T-helper 1 cell treated with Interleukin-12 subunit alpha and Interleukin-12 subunit beta and Interleukin-4 antibody, amounts not matched to agents 30 μg/mL and 1 μg/mL, for 36 hours (primary cell): ENCODE measurements around the gene CACNB4.
"Not testable (repeated sequence)": the region's sequence is repeated elsewhere in the genome, so short reads cannot be mapped to it uniquely, and the experiment has no call there.

ENCODE experiments used
- H3K27ac Mint-ChIP-seq: one replicate; pipeline ENCODE4 v1.8.0; 2021; ENCODE audit warnings: mild to moderate bottlenecking, mixed read lengths
- H3K27me3 Mint-ChIP-seq: one replicate; pipeline ENCODE4 v1.8.0; 2021; ENCODE audit warnings: low read depth, mixed read lengths
- H3K36me3 Mint-ChIP-seq: one replicate; pipeline ENCODE4 v1.8.0; 2021; ENCODE audit warnings: low read depth, mixed read lengths
- H3K4me1 Mint-ChIP-seq: one replicate; pipeline ENCODE4 v1.8.0; 2021; ENCODE audit warnings: low read depth, mixed read lengths
- H3K4me3 Mint-ChIP-seq: one replicate; pipeline ENCODE4 v1.8.0; 2021; ENCODE audit warnings: mild to moderate bottlenecking, moderate library complexity, mixed read lengths
- H3K9me3 Mint-ChIP-seq: one replicate; pipeline ENCODE4 v1.8.0; 2021; ENCODE audit warnings: mixed read lengths

The CACNB4 gene

GRCh38 chr2:152098496-152099366, at the start of gene CACNB4:
Gene CACNB4, minus strand, starts transcription at chr2:152099044.
- H3K36me3 Mint-ChIP-seq = no peaks in the 10 kb centered on the region
- peak within 1 kb of the TSS; percentile 84 for H3K4me3 Mint-ChIP-seq
- H3K4me1 Mint-ChIP-seq = peaks cover 16% of the 10 kb centered on the region
- peaks cover 62% of the 10 kb centered on the region for H3K27me3 Mint-ChIP-seq
- no peaks in the 10 kb centered on the region for H3K9me3 Mint-ChIP-seq
- no peak within 1 kb of the TSS for H3K27ac Mint-ChIP-seq

- H3K4me1 Mint-ChIP-seq = peaks cover 12% of the 10 kb centered on the region
- no peaks in the 10 kb centered on the region for H3K27me3 Mint-ChIP-seq
- H3K4me3 Mint-ChIP-seq = no peak overlapping the region
- no peak overlapping the region for H3K27ac Mint-ChIP-seq
- H3K9me3 Mint-ChIP-seq = no peaks in the 10 kb centered on the region
- peaks cover 16% of the 10 kb centered on the region for H3K36me3 Mint-ChIP-seq
These were observed 35.8 kb upstream of the CACNB4 start for GRCh38 chr2:152134488-152135280.

- Mint-ChIP-seq H3K4me3 (no peak overlapping the region), H3K27me3 (no peaks in the 10 kb centered on the region), H3K9me3 (no peaks in the 10 kb centered on the region), H3K36me3 (peaks cover 19% of the 10 kb centered on the region), H3K27ac (no peak overlapping the region), H3K4me1 (peaks cover 13% of the 10 kb centered on the region)
These were observed 33.5 kb upstream of the CACNB4 start for GRCh38 chr2:152132306-152132705.

- no peaks in the 10 kb centered on the region for H3K27me3 Mint-ChIP-seq
- peaks cover 4% of the 10 kb centered on the region for H3K4me1 Mint-ChIP-seq
- no peaks in the 10 kb centered on the region for H3K9me3 Mint-ChIP-seq
- no peak overlapping the region for H3K27ac Mint-ChIP-seq
- H3K36me3 Mint-ChIP-seq = peaks cover 20% of the 10 kb centered on the region
- H3K4me3 Mint-ChIP-seq = no peak overlapping the region
These were observed 28.8 kb upstream of the CACNB4 start for GRCh38 chr2:152127628-152128027.

GRCh38 chr2:152126664-152127063, 27.8 kb upstream of the CACNB4 start:
- Mint-ChIP-seq H3K27me3 (no peaks in the 10 kb centered on the region), H3K27ac (no peak overlapping the region), H3K4me1 (peaks cover 4% of the 10 kb centered on the region), H3K36me3 (peaks cover 18% of the 10 kb centered on the region), H3K9me3 (no peaks in the 10 kb centered on the region), H3K4me3 (no peak overlapping the region)

- Mint-ChIP-seq H3K9me3 (no peaks in the 10 kb centered on the region), H3K4me1 (peaks cover 2% of the 10 kb centered on the region), H3K27ac (no peak overlapping the region)
These were observed 23.3 kb upstream of the CACNB4 start for GRCh38 chr2:152122161-152122560.

GRCh38 chr2:152120430-152120829, 21.6 kb upstream of the CACNB4 start:
- Mint-ChIP-seq H3K27ac (no peak overlapping the region), H3K4me3 (no peak overlapping the region), H3K4me1 (no peaks in the 10 kb centered on the region)

More at GRCh38 chr2:152122161-152122560, 23.3 kb upstream of the CACNB4 start:
- H3K36me3 Mint-ChIP-seq = peaks cover 17% of the 10 kb centered on the region
- no peak overlapping the region for H3K4me3 Mint-ChIP-seq
- H3K27me3 Mint-ChIP-seq = no peaks in the 10 kb centered on the region

GRCh38 chr2:152115952-152116351, 17.1 kb upstream of the CACNB4 start:
- no peaks in the 10 kb centered on the region for H3K9me3 Mint-ChIP-seq
- H3K36me3 Mint-ChIP-seq = peaks cover 10% of the 10 kb centered on the region
- no peak overlapping the region for H3K4me3 Mint-ChIP-seq
- no peak overlapping the region for H3K27ac Mint-ChIP-seq
- no peaks in the 10 kb centered on the region for H3K27me3 Mint-ChIP-seq
- no peaks in the 10 kb centered on the region for H3K4me1 Mint-ChIP-seq

More at GRCh38 chr2:152120430-152120829, 21.6 kb upstream of the CACNB4 start:
- peaks cover 13% of the 10 kb centered on the region for H3K36me3 Mint-ChIP-seq
- no peaks in the 10 kb centered on the region for H3K27me3 Mint-ChIP-seq
- H3K9me3 Mint-ChIP-seq = no peaks in the 10 kb centered on the region

- Mint-ChIP-seq H3K36me3 (peaks cover 5% of the 10 kb centered on the region), H3K4me1 (no peaks in the 10 kb centered on the region), H3K4me3 (no peak overlapping the region), H3K27ac (no peak overlapping the region), H3K27me3 (no peaks in the 10 kb centered on the region), H3K9me3 (no peaks in the 10 kb centered on the region)
These were observed 15.5 kb upstream of the CACNB4 start for GRCh38 chr2:152114366-152114765.

- H3K9me3 Mint-ChIP-seq, H3K27ac Mint-ChIP-seq, H3K4me1 Mint-ChIP-seq, H3K27me3 Mint-ChIP-seq, H3K4me3 Mint-ChIP-seq, H3K36me3 Mint-ChIP-seq: not testable (repeated sequence)
These were observed 8.3 kb upstream of the CACNB4 start for GRCh38 chr2:152107140-152107539.

GRCh38 chr2:152106464-152106863, 7.6 kb upstream of the CACNB4 start:
- H3K4me1 Mint-ChIP-seq = no peaks in the 10 kb centered on the region
- H3K27me3 Mint-ChIP-seq = peaks cover 5% of the 10 kb centered on the region
- no peaks in the 10 kb centered on the region for H3K36me3 Mint-ChIP-seq
- no peaks in the 10 kb centered on the region for H3K9me3 Mint-ChIP-seq
- H3K4me3 Mint-ChIP-seq = no peak overlapping the region
- H3K27ac Mint-ChIP-seq = no peak overlapping the region

GRCh38 chr2:152103271-152103670, 4.4 kb upstream of the CACNB4 start:
- H3K27me3 Mint-ChIP-seq = peaks cover 28% of the 10 kb centered on the region
- no peak overlapping the region for H3K4me3 Mint-ChIP-seq
- no peaks in the 10 kb centered on the region for H3K36me3 Mint-ChIP-seq
- no peaks in the 10 kb centered on the region for H3K9me3 Mint-ChIP-seq
- no peak overlapping the region for H3K27ac Mint-ChIP-seq
- H3K4me1 Mint-ChIP-seq = peaks cover 7% of the 10 kb centered on the region

- H3K27ac Mint-ChIP-seq = no peak overlapping the region
- no peak overlapping the region for H3K4me3 Mint-ChIP-seq
- no peaks in the 10 kb centered on the region for H3K9me3 Mint-ChIP-seq
- H3K4me1 Mint-ChIP-seq = peaks cover 16% of the 10 kb centered on the region
- H3K36me3 Mint-ChIP-seq = no peaks in the 10 kb centered on the region
- H3K27me3 Mint-ChIP-seq = peaks cover 47% of the 10 kb centered on the region
These were observed 2.1 kb upstream of the CACNB4 start for GRCh38 chr2:152100961-152101360.

- H3K4me1 Mint-ChIP-seq = peaks cover 16% of the 10 kb centered on the region
- H3K9me3 Mint-ChIP-seq = no peaks in the 10 kb centered on the region
- no peak overlapping the region for H3K27ac Mint-ChIP-seq
- H3K27me3 Mint-ChIP-seq = peaks cover 56% of the 10 kb centered on the region
- H3K36me3 Mint-ChIP-seq = no peaks in the 10 kb centered on the region
- H3K4me3 Mint-ChIP-seq = peak overlapping the region; percentile 84
These were observed 665 bp upstream of the CACNB4 start for GRCh38 chr2:152099367-152100050.
